SK-N-SH (cell line): ENCODE results near the gene AGR3. TPM values are rescaled to one million over a fixed set of nuclear protein-coding genes. Genes with fewer than 3 reads are reported as not detected.

Source experiments
- CTCF ChIA-PET: fragments of 300-600, 350-600 bp; formaldehyde crosslinking; extraction: SDS; loops from one replicate; lab custom pipeline; 2021; lab: Yijun Ruan, JAX
- POLR2A ChIA-PET: fragments of 350-600 bp; sonication (Branson Sonifier 250); formaldehyde crosslinking; extraction: SDS; loops from one replicate; lab custom pipeline; 2020; ENCODE audit warnings: antibody characterized with exemption, inconsistent platforms; lab: Yijun Ruan, JAX
- DNase-seq: peaks from one replicate; pipeline ENCODE4 v3.0.0; 2012
- H2AFZ ChIP-seq: fragments of 200-600 bp; sonication (generic); 2 replicates; pipeline ENCODE4 v1.8.1; 2016; ENCODE audit warnings: antibody characterized with exemption, mild to moderate bottlenecking, low read depth
- H3F3A ChIP-seq: fragments of 200-600 bp; sonication (generic); replicated peaks from 2 replicates; pipeline ENCODE3; 2016; ENCODE audit warnings: antibody characterized with exemption, mild to moderate bottlenecking; ENCODE audit not compliant: insufficient read depth
- H3K27ac ChIP-seq, 2 experiments: fragments of 200-500 bp in 1 of 2; fragments of 200-600 bp in 1 of 2; sonication (Bioruptor generic) in 1 of 2; sonication (generic), shearing (Covaris generic) in 1 of 2; 2 replicates each; pipeline versions ENCODE4 v1.5.1 to v1.6.1; 2014 to 2016; ENCODE audit warnings: low read depth in 2 of 2, inconsistent platforms in 1 of 2, low read length in 1 of 2, mild to moderate bottlenecking in 1 of 2, mixed read lengths in 1 of 2
- H3K27me3 ChIP-seq: fragments of 200-600 bp; sonication (generic), shearing (Covaris generic); 2 replicates; pipeline ENCODE4 v1.6.1; 2016; ENCODE audit warnings: mixed run types; ENCODE audit not compliant: insufficient read depth
- H3K36me3 ChIP-seq, 2 experiments: fragments of 200-500 bp in 1 of 2; fragments of 200-600 bp in 1 of 2; sonication (Bioruptor generic) in 1 of 2; sonication (generic) in 1 of 2; replicated peaks in 1 of 2; 2 replicates each; pipeline versions ENCODE3 to v1.5.1; 2014 to 2016; ENCODE audit warnings: low read length in 1 of 2, mild to moderate bottlenecking in 1 of 2; ENCODE audit not compliant: insufficient read depth in 2 of 2, control insufficient read depth in 1 of 2
- H3K4me1 ChIP-seq, 2 experiments: fragments of 200-500 bp in 1 of 2; fragments of 200-600 bp in 1 of 2; sonication (Bioruptor generic) in 1 of 2; sonication (generic), shearing (Covaris generic) in 1 of 2; 2 replicates each; pipeline versions ENCODE4 v1.5.1 to v1.6.1; 2014 to 2016; ENCODE audit warnings: low read depth in 1 of 2, low read length in 1 of 2, mixed run types in 1 of 2; ENCODE audit not compliant: insufficient read depth in 2 of 2, control insufficient read depth in 1 of 2
- H3K4me2 ChIP-seq: fragments of 200-600 bp; sonication (generic), shearing (Covaris generic); 2 replicates; pipeline ENCODE4 v1.6.1; 2017; ENCODE audit warnings: mixed run types
- H3K4me3 ChIP-seq, 2 experiments: fragments of 200-500 bp in 1 of 2; fragments of 200-600 bp in 1 of 2; sonication (Bioruptor generic) in 1 of 2; sonication (generic), shearing (Covaris generic) in 1 of 2; 2 replicates each; pipeline versions ENCODE4 v1.5.1 to v1.8.1; 2014 to 2016; ENCODE audit warnings: low read depth in 2 of 2, inconsistent platforms in 1 of 2, low read length in 1 of 2, mild to moderate bottlenecking in 1 of 2, mixed read lengths in 1 of 2, moderate library complexity in 1 of 2
- H3K79me2 ChIP-seq: fragments of 200-600 bp; sonication (generic); 2 replicates; pipeline ENCODE4 v1.8.1; 2017; ENCODE audit warnings: mild to moderate bottlenecking; ENCODE audit not compliant: insufficient read depth
- H3K9ac ChIP-seq: fragments of 200-600 bp; sonication (generic); 2 replicates; pipeline ENCODE4 v1.6.1; 2017; ENCODE audit warnings: mixed run types
- H3K9me2 ChIP-seq: fragments of 200-600 bp; sonication (generic); 2 replicates; pipeline ENCODE4 v1.6.1; 2017; ENCODE audit warnings: mixed run types
- H3K9me3 ChIP-seq: fragments of 200-600 bp; sonication (generic); 2 replicates; pipeline ENCODE4 v1.6.1; 2017; ENCODE audit warnings: mixed run types, mild to moderate bottlenecking, moderate library complexity
- H4K20me1 ChIP-seq: fragments of 200-600 bp; sonication (generic); 2 replicates; pipeline ENCODE4 v1.6.1; 2017; ENCODE audit warnings: mild to moderate bottlenecking, mixed run types; ENCODE audit not compliant: insufficient read depth
- ELF1 ChIP-seq: IDR thresholded peaks from 2 replicates; pipeline ENCODE4 v1.4.0; 2012
- GATA2 ChIP-seq: sonication (generic); formaldehyde crosslinking; IDR thresholded peaks from 2 replicates; pipeline ENCODE4 v1.5.0; 2020; ENCODE audit warnings: mild to moderate bottlenecking, missing genetic modification reagents
- JUND ChIP-seq: IDR thresholded peaks from 2 replicates; pipeline ENCODE4 v1.4.0; 2012
- MXI1 ChIP-seq: IDR thresholded peaks from 2 replicates; pipeline ENCODE4 v1.6.1; 2012; ENCODE audit warnings: mild to moderate bottlenecking, low read depth, low read length, improper control_type of control experiment
- NRF1 ChIP-seq: IDR thresholded peaks from 2 replicates; pipeline ENCODE4 v1.6.1; 2012; ENCODE audit warnings: low read depth, mild to moderate bottlenecking, low read length
- POLR2AphosphoS5 ChIP-seq: IDR thresholded peaks from 2 replicates; pipeline ENCODE4 v1.6.1; 2012; ENCODE audit warnings: low read depth, low read length
- RAD21 ChIP-seq: IDR thresholded peaks from 2 replicates; pipeline ENCODE4 v1.6.1; 2012; ENCODE audit warnings: mild to moderate bottlenecking, low read length
- SIN3A ChIP-seq: IDR thresholded peaks from 2 replicates; pipeline ENCODE4 v1.6.1; 2012; ENCODE audit warnings: low read depth, mild to moderate bottlenecking, low read length, moderate library complexity, borderline replicate concordance
- WGBS: methylation state at CpG from one replicate; pipeline ENCODE4 v1.1.6; 2017; ENCODE audit warnings: low lambda C conversion rate; 5-methylcytosine and 5-hydroxymethylcytosine counted together
- polyA plus RNA-seq, 3 experiments: library from polyadenylated mRNA; depleted of rRNA; stranded (reverse); fragments of >200 nt; gene quantifications; 2 replicates each; pipeline ENCODE4 v1.2.3, GENCODE V29; 2012
- TF ChIP-seq, protein P1 (sequence below): fragments of 150-350 bp; IDR thresholded peaks from 2 replicates; pipeline ENCODE4 v1.6.1; 2017; ENCODE audit warnings: antibody characterized with exemption, low read length, low read depth, borderline replicate concordance
- TF ChIP-seq, protein P2 (sequence below): IDR thresholded peaks from 2 replicates; pipeline ENCODE4 v1.6.1; 2012; ENCODE audit warnings: mild to moderate bottlenecking, low read depth, low read length, moderate library complexity
- TF ChIP-seq, protein P3 (sequence below): fragments of 150-350 bp; IDR thresholded peaks from 2 replicates; pipeline ENCODE4 v1.6.1; 2016; ENCODE audit warnings: mild to moderate bottlenecking, low read depth, low read length
- TF ChIP-seq, protein P4 (sequence below): IDR thresholded peaks from 2 replicates; pipeline ENCODE4 v1.4.0; 2012; ENCODE audit warnings: low read depth, borderline replicate concordance
- TF ChIP-seq, protein P5 (sequence below): IDR thresholded peaks from 2 replicates; pipeline ENCODE4 v1.4.0; 2012; ENCODE audit warnings: low read depth
- TF ChIP-seq, protein P6 (sequence below): fragments of 200-600 bp; sonication (generic); IDR thresholded peaks from 2 replicates; pipeline ENCODE4 v1.6.1; 2017; ENCODE audit warnings: antibody characterized with exemption, mild to moderate bottlenecking, moderate library complexity

The AGR3 gene
- polyA plus RNA-seq, 1 of the 3 experiments (the other 2 are of a cell fraction) = not detected

DNA sequence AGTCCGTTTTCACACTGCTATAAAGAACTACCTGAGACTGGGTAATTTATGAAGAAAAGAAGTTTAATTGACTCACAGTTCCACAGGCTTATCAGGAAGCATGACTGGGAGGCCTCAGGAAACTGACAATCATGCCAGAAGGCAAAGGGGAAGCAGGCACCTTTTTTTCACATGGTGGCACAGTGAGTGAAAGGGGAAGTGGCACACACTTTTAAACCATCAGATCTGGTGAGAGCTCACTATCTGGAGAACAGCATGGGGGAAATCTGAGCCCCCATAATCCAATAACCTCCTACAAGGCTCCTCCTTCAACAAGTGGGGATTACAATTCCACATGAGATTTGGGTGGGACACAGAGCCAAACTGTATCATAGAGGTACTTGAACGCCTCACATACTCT, 30.0 kb downstream of the AGR3 start:
- TF ChIP-seq RAD21 = no peak
- TF ChIP-seq, protein P1, sequence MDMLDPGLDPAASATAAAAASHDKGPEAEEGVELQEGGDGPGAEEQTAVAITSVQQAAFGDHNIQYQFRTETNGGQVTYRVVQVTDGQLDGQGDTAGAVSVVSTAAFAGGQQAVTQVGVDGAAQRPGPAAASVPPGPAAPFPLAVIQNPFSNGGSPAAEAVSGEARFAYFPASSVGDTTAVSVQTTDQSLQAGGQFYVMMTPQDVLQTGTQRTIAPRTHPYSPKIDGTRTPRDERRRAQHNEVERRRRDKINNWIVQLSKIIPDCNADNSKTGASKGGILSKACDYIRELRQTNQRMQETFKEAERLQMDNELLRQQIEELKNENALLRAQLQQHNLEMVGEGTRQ = no peak
- no peak for TF ChIP-seq JUND
- TF ChIP-seq, protein P2, sequence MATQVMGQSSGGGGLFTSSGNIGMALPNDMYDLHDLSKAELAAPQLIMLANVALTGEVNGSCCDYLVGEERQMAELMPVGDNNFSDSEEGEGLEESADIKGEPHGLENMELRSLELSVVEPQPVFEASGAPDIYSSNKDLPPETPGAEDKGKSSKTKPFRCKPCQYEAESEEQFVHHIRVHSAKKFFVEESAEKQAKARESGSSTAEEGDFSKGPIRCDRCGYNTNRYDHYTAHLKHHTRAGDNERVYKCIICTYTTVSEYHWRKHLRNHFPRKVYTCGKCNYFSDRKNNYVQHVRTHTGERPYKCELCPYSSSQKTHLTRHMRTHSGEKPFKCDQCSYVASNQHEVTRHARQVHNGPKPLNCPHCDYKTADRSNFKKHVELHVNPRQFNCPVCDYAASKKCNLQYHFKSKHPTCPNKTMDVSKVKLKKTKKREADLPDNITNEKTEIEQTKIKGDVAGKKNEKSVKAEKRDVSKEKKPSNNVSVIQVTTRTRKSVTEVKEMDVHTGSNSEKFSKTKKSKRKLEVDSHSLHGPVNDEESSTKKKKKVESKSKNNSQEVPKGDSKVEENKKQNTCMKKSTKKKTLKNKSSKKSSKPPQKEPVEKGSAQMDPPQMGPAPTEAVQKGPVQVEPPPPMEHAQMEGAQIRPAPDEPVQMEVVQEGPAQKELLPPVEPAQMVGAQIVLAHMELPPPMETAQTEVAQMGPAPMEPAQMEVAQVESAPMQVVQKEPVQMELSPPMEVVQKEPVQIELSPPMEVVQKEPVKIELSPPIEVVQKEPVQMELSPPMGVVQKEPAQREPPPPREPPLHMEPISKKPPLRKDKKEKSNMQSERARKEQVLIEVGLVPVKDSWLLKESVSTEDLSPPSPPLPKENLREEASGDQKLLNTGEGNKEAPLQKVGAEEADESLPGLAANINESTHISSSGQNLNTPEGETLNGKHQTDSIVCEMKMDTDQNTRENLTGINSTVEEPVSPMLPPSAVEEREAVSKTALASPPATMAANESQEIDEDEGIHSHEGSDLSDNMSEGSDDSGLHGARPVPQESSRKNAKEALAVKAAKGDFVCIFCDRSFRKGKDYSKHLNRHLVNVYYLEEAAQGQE = no peak
- TF ChIP-seq NRF1 = no peak
- TF ChIP-seq MXI1 = no peak
- TF ChIP-seq, protein P3, sequence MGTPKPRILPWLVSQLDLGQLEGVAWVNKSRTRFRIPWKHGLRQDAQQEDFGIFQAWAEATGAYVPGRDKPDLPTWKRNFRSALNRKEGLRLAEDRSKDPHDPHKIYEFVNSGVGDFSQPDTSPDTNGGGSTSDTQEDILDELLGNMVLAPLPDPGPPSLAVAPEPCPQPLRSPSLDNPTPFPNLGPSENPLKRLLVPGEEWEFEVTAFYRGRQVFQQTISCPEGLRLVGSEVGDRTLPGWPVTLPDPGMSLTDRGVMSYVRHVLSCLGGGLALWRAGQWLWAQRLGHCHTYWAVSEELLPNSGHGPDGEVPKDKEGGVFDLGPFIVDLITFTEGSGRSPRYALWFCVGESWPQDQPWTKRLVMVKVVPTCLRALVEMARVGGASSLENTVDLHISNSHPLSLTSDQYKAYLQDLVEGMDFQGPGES = no peak
- TF ChIP-seq, protein P4, sequence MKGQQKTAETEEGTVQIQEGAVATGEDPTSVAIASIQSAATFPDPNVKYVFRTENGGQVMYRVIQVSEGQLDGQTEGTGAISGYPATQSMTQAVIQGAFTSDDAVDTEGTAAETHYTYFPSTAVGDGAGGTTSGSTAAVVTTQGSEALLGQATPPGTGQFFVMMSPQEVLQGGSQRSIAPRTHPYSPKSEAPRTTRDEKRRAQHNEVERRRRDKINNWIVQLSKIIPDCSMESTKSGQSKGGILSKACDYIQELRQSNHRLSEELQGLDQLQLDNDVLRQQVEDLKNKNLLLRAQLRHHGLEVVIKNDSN = no peak
- TF ChIP-seq SIN3A = no peak
- TF ChIP-seq ELF1 = no peak
- TF ChIP-seq, protein P5, sequence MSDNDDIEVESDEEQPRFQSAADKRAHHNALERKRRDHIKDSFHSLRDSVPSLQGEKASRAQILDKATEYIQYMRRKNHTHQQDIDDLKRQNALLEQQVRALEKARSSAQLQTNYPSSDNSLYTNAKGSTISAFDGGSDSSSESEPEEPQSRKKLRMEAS = no peak
- TF ChIP-seq GATA2 (CRISPR knock-in tag) = no peak
- TF ChIP-seq, protein P6, sequence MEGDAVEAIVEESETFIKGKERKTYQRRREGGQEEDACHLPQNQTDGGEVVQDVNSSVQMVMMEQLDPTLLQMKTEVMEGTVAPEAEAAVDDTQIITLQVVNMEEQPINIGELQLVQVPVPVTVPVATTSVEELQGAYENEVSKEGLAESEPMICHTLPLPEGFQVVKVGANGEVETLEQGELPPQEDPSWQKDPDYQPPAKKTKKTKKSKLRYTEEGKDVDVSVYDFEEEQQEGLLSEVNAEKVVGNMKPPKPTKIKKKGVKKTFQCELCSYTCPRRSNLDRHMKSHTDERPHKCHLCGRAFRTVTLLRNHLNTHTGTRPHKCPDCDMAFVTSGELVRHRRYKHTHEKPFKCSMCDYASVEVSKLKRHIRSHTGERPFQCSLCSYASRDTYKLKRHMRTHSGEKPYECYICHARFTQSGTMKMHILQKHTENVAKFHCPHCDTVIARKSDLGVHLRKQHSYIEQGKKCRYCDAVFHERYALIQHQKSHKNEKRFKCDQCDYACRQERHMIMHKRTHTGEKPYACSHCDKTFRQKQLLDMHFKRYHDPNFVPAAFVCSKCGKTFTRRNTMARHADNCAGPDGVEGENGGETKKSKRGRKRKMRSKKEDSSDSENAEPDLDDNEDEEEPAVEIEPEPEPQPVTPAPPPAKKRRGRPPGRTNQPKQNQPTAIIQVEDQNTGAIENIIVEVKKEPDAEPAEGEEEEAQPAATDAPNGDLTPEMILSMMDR = no peak
- no peak for TF ChIP-seq POLR2AphosphoS5
- H3K4me1 ChIP-seq = peaks cover 0 to 4% of the 10 kb centered on the region in 2 experiments; a peak in 2 of 4 replicates
- no peaks in the 10 kb centered on the region for H3K36me3 ChIP-seq
- no peak for DNase-seq
- no peak overlapping the region for H2AFZ ChIP-seq
- H3K4me2 ChIP-seq = no peak overlapping the region
- H4K20me1 ChIP-seq = no peaks in the 10 kb centered on the region
- ChIA-PET POLR2A (no interaction called here), CTCF (no interaction called here)
- H3K79me2 ChIP-seq = no peaks in the 10 kb centered on the region
- H3K4me3 ChIP-seq = no peak overlapping the region
- H3K27ac ChIP-seq = no peak overlapping the region
- no peaks in the 10 kb centered on the region for H3K9me3 ChIP-seq
- WGBS = 14% methylated on average over 2 of the region's 2 CpGs
- no peaks in the 10 kb centered on the region for H3K9me2 ChIP-seq
- H3F3A ChIP-seq = no peaks in the 10 kb centered on the region
- no peak overlapping the region for H3K9ac ChIP-seq
- peaks cover 39% of the 10 kb centered on the region; the same call in 1 of the 2 replicates for H3K27me3 ChIP-seq
